C4-2B (cell line): Measurements from ENCODE around the gene ZC3H7B.

Experiments
- CTCF ChIP-seq: fragments of 450-650 bp; conservative IDR thresholded peaks from 2 replicates; pipeline ENCODE4 v1.5.1; 2017; ENCODE audit warnings: mild to moderate bottlenecking
- ZFX ChIP-seq: fragments of 450-650 bp; IDR thresholded peaks from 2 replicates; pipeline ENCODE4 v1.6.1; 2017

GRCh38 chr22:41324821-41325528 lies 23.6 kb downstream of the ZC3H7B start:
- TF ChIP-seq CTCF (no peak), ZFX (no peak)
